Lower leg skin (tissue), 3 donors: Measurements from ENCODE around the gene C14orf180.

Source experiments
- CTCF ChIP-seq, 3 donors: fragments of 450-650 bp; IDR thresholded peaks; one replicate each; pipeline ENCODE4 v1.5.1; 2016; ENCODE audit warnings: antibody characterized with exemption in 3 of 3, mild to moderate bottlenecking in 3 of 3, moderate library complexity in 2 of 3
- POLR2A ChIP-seq, 2 donors: fragments of 450-650 bp; IDR thresholded peaks; one replicate each; pipeline ENCODE4 v1.6.1; 2016 to 2017; ENCODE audit warnings: antibody characterized with exemption in 2 of 2, mild to moderate bottlenecking in 1 of 2, moderate library complexity in 1 of 2

GRCh38 chr14:104555430-104556255, 23.9 kb upstream of the C14orf180 start:
- TF ChIP-seq CTCF (IDR thresholded peaks at IDR 0.05) (no peak), POLR2A (IDR thresholded peaks at IDR 0.05) (no peak)
